SW480 (cell line): ENCODE data around the gene NEURL4.
"Not testable (repeated sequence)": the region's sequence is repeated elsewhere in the genome, so short reads cannot be mapped to it uniquely, and the experiment has no call there.

Experiments
- DNase-seq: peaks from one replicate; pipeline ENCODE4 v3.0.0-alpha.2; 2016; ENCODE audit warnings: low spot score

NEURL4 gene

GRCh38 chr17:7347630-7348477 is 18.7 kb upstream of the NEURL4 start:
- no peak for DNase-seq

GRCh38 chr17:7346761-7347614 is 17.9 kb upstream of the NEURL4 start:
- DNase-seq = no peak

GRCh38 chr17:7343250-7343649 is 14.1 kb upstream of the NEURL4 start:
- DNase-seq = no peak

- no peak for DNase-seq
These were observed 12.7 kb upstream of the NEURL4 start for GRCh38 chr17:7341842-7342241.

GRCh38 chr17:7340179-7340578 is 11.0 kb upstream of the NEURL4 start:
- DNase-seq = no peak

- DNase-seq = not testable (repeated sequence)
These were observed 8.5 kb upstream of the NEURL4 start for GRCh38 chr17:7337600-7337999.

- DNase-seq = no peak
These were observed 7.4 kb upstream of the NEURL4 start, which contains the start of gene ACAP1 for GRCh38 chr17:7336240-7337175. TSS of gene ACAP1 (plus strand) at chr17:7336529. CDS start at chr17:7336735, 206 bp downstream.

- not testable (repeated sequence) for DNase-seq
These were observed 6.6 kb upstream of the NEURL4 start for GRCh38 chr17:7335765-7336164.

- no peak for DNase-seq
These were observed 5.9 kb upstream of the NEURL4 start for GRCh38 chr17:7334938-7335538.

- not testable (repeated sequence) for DNase-seq
These were observed 3.5 kb upstream of the NEURL4 start for GRCh38 chr17:7332600-7333069.

GRCh38 chr17:7332111-7332510 is 3.0 kb upstream of the NEURL4 start:
- DNase-seq = no peak

GRCh38 chr17:7330638-7331015 is 1.5 kb upstream of the NEURL4 start:
- no peak for DNase-seq

- DNase-seq = peak; percentile 77
These were observed 982 bp upstream of the NEURL4 start for GRCh38 chr17:7329997-7330637.

- DNase-seq = peak; percentile 98
These were observed 350 bp upstream of the NEURL4 start for GRCh38 chr17:7329374-7329996.

GRCh38 chr17:7328009-7328408 is 1.1 kb downstream of the NEURL4 start:
- no peak for DNase-seq

- no peak for DNase-seq
These were observed 1.6 kb downstream of the NEURL4 start for GRCh38 chr17:7327501-7327900.

GRCh38 chr17:7327056-7327455 is 2.1 kb downstream of the NEURL4 start:
- no peak for DNase-seq

- DNase-seq = no peak
These were observed 2.9 kb downstream of the NEURL4 start for GRCh38 chr17:7326186-7326585.

- no peak for DNase-seq
These were observed 4.1 kb downstream of the NEURL4 start for GRCh38 chr17:7325031-7325528.

- DNase-seq = no peak
These were observed 4.7 kb downstream of the NEURL4 start for GRCh38 chr17:7324438-7324779.
